GM23338 (cell line): ENCODE data around the gene GUCA2A.

ENCODE experiments used
- POLR2AphosphoS5 ChIP-seq: IDR thresholded peaks from 2 replicates; pipeline ENCODE4 v1.6.1; 2016; ENCODE audit warnings: antibody characterized with exemption, low read depth
- TF ChIP-seq, protein P1 (sequence below), 2 experiments: fragments of 200-600 bp in 1 of 2; sonication (generic) in 1 of 2; conservative IDR thresholded peaks; 2 replicates each; pipeline versions ENCODE4 v1.5.1 to v1.6.1; 2016 to 2017; ENCODE audit warnings: antibody characterized with exemption in 2 of 2, low read depth in 2 of 2, mild to moderate bottlenecking in 2 of 2, moderate library complexity in 1 of 2

DNA sequence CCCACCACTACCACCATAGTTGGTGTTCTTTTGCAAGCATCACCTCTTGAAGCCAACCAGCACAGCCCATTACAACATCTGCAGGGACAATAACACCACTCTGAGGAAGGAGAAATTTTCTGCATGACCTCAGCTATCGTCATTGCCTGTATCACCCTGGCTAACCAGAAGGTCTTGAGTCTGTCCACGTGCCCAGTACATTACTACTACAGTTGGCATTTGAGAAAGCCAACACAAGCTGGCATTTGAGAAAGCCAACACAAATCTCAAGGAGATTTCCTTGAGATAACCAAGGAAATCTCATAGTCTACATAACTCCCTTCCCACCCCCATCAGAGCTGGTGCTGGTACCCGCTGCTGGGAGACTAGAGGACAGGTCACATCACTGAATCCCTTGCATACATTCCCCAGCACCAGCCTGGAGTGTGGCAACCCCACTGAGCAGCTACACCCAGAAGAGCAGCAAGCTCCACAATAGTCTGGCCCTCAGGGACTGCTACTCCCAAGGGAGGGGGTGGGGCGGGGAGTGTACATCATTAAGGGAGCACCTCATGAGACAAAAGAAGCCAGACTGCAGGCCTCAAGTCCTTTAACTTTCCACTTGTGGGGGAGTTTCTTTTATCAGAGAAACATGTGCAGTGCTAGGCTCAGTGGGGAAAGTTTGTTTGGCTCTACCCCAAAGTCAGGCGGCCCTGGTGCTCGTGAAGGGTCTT, 46.0 kb upstream of the GUCA2A start:
- TF ChIP-seq, protein P1, sequence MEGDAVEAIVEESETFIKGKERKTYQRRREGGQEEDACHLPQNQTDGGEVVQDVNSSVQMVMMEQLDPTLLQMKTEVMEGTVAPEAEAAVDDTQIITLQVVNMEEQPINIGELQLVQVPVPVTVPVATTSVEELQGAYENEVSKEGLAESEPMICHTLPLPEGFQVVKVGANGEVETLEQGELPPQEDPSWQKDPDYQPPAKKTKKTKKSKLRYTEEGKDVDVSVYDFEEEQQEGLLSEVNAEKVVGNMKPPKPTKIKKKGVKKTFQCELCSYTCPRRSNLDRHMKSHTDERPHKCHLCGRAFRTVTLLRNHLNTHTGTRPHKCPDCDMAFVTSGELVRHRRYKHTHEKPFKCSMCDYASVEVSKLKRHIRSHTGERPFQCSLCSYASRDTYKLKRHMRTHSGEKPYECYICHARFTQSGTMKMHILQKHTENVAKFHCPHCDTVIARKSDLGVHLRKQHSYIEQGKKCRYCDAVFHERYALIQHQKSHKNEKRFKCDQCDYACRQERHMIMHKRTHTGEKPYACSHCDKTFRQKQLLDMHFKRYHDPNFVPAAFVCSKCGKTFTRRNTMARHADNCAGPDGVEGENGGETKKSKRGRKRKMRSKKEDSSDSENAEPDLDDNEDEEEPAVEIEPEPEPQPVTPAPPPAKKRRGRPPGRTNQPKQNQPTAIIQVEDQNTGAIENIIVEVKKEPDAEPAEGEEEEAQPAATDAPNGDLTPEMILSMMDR (conservative IDR thresholded peaks at IDR 0.05; ENCODE audit: low read depth in 2 of 2): no peak
- no peak for TF ChIP-seq POLR2AphosphoS5
